Measurements from ENCODE around the gene GRHPR. TPM values are rescaled to one million over a fixed set of nuclear protein-coding genes. Genes with fewer than 3 reads are reported as not detected.
A peak's percentile ranks its signal among the peaks of the same experiment; 100 is the strongest.

Gene GRHPR
- total RNA-seq, 1 experiment from 2014 or later: 80.7 TPM

- peak overlapping the region; percentile 41; the same call in 1 of the 2 replicates for H3K27ac Mint-ChIP-seq
- H3K4me1 Mint-ChIP-seq: peaks cover 27% of the 10 kb centered on the region
- DNase-seq (ENCODE audit: low spot score): no peak
These were observed 14.0 kb downstream of the GRHPR start for GRCh38 chr9:37436540-37436939.

DNA sequence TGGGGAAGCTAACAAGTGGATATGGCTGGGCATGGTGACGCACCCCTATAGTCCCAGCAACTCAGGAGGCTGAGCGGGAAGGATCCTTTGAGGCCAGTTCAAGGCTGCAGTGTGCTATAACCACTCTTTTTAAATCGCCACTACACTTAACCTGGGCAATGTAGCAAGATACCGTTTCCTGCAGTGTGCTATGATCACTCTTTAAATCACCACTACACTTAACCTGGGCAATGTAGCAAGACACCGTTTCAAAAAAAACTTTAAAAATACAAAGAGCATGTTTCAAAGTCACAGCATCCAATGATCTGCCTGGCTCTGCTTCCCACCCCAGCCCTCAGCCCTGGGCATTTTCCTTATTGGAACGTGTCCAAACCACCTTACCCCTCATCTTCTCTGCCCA is 14.5 kb downstream of the GRHPR start:
- Mint-ChIP-seq H3K9me3 (no peaks in the 10 kb centered on the region), H3K36me3 (peaks cover 72% of the 10 kb centered on the region), H3K4me1 (peaks cover 27% of the 10 kb centered on the region), H3K27me3 (ENCODE audit: low read depth) (no peaks in the 10 kb centered on the region), H3K4me3 (no peak overlapping the region), H3K27ac (no peak overlapping the region)
- no peak for DNase-seq (ENCODE audit: low spot score)
- ChIA-PET CTCF (no interaction called here), POLR2A (no interaction called here)
- no peak for ATAC-seq
- TF ChIP-seq RELA (CRISPR knock-in tag; IDR thresholded peaks at IDR 0.05; ENCODE audit: borderline replicate concordance) (no peak), ZNF121 (CRISPR knock-in tag; IDR thresholded peaks at IDR 0.05) (peak; percentile 89)

More at GRCh38 chr9:37436540-37436939, 14.0 kb downstream of the GRHPR start:
- ATAC-seq: no peak
- no peak for TF ChIP-seq FOXJ3 (CRISPR knock-in tag; IDR thresholded peaks at IDR 0.05; ENCODE audit: borderline replicate concordance)
- H3K36me3 Mint-ChIP-seq: peaks cover 72% of the 10 kb centered on the region
- CTCF ChIA-PET: no interaction called here
- H3K4me3 Mint-ChIP-seq: no peak overlapping the region
- no peaks in the 10 kb centered on the region for H3K27me3 Mint-ChIP-seq (ENCODE audit: low read depth)
- POLR2A ChIA-PET: no interaction called here
- H3K9me3 Mint-ChIP-seq: no peaks in the 10 kb centered on the region

DNA sequence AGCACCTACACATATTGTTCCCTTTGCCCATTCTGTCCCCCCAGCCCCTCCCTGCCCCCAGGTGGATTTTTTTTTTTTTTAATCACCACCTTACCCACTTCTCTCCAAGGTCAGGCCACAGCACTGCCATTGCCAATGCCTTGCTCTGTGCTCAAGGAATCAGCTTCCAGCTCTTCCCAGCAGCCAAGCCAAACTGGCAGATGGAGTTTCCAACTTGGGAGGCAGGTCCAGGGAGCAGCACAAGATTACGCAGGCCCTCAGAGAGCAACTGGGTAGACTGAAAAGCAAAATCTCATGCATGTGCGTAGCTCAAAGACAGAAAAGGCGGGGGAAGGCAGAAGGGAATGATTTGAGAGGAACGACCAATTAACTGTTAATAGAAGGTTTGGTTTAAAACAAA is 15.1 kb downstream of the GRHPR start:
- POLR2A ChIA-PET: interaction anchor here (0.7 kb wide), 1 partner anchor 11 kb away, joined by 6 read pairs; no protein-coding TSS in a partner anchor
- Mint-ChIP-seq H3K36me3 (peaks cover 74% of the 10 kb centered on the region), H3K27ac (peak overlapping the region; percentile 74), H3K27me3 (ENCODE audit: low read depth) (no peaks in the 10 kb centered on the region), H3K4me1 (peaks cover 27% of the 10 kb centered on the region), H3K4me3 (no peak overlapping the region), H3K9me3 (no peaks in the 10 kb centered on the region)
- DNase-seq (ENCODE audit: low spot score): no peak
- no peak for TF ChIP-seq CBFB (CRISPR knock-in tag; IDR thresholded peaks at IDR 0.05; ENCODE audit: low read depth)
- no peak for ATAC-seq
- CTCF ChIA-PET: no interaction called here

DNA sequence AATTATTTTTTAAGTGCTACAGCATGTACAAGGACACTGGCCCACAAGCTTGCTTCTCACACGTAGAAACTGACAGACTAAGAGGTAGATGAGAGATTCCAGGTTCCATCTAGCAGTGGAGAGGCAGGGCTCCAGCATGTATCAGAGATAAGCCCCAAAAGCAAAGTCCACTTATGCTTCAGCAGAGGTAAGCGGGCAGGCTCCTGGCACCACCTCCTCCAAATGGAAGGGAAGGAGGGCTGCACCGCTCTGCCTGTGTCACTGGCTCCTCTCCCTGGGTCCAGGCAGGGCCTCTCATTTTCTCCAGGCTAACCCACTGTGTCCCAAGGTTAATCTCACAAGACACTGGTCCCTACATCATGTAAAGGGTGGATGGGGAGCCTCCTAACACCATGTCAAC is 15.9 kb downstream of the GRHPR start:
- no peaks in the 10 kb centered on the region for H3K27me3 Mint-ChIP-seq (ENCODE audit: low read depth)
- no peak for ATAC-seq
- no peak for DNase-seq (ENCODE audit: low spot score)
- POLR2A ChIA-PET: no interaction called here
- no peak overlapping the region for H3K27ac Mint-ChIP-seq
- H3K36me3 Mint-ChIP-seq: peaks cover 70% of the 10 kb centered on the region
- H3K4me3 Mint-ChIP-seq: no peak overlapping the region
- TF ChIP-seq KAT7 (CRISPR knock-in tag; IDR thresholded peaks at IDR 0.05; ENCODE audit: borderline replicate concordance) (no peak), NR3C1 (CRISPR knock-in tag; conservative IDR thresholded peaks at IDR 0.05; ENCODE audit: low read depth) (no peak), NR2C2 (CRISPR knock-in tag; IDR thresholded peaks at IDR 0.05) (no peak)
- CTCF ChIA-PET: no interaction called here
- no peaks in the 10 kb centered on the region for H3K9me3 Mint-ChIP-seq
- H3K4me1 Mint-ChIP-seq: peaks cover 20% of the 10 kb centered on the region

- Mint-ChIP-seq H3K27ac (peak overlapping the region; percentile 70; the same call in 1 of the 2 replicates), H3K27me3 (ENCODE audit: low read depth) (no peaks in the 10 kb centered on the region), H3K9me3 (no peaks in the 10 kb centered on the region), H3K4me1 (0 out of 2 replicates have a peak, but pooled peaks cover under 1% of the 10 kb centered on the region), H3K4me3 (no peak overlapping the region), H3K36me3 (peaks cover 49% of the 10 kb centered on the region)
- ATAC-seq (no peak), DNase-seq (ENCODE audit: low spot score) (no peak)
- ChIA-PET CTCF (no interaction called here), POLR2A (no interaction called here)
- TF ChIP-seq, protein P1, sequence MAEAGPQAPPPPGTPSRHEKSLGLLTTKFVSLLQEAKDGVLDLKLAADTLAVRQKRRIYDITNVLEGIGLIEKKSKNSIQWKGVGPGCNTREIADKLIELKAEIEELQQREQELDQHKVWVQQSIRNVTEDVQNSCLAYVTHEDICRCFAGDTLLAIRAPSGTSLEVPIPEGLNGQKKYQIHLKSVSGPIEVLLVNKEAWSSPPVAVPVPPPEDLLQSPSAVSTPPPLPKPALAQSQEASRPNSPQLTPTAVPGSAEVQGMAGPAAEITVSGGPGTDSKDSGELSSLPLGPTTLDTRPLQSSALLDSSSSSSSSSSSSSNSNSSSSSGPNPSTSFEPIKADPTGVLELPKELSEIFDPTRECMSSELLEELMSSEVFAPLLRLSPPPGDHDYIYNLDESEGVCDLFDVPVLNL (CRISPR knock-in tag; IDR thresholded peaks at IDR 0.05; ENCODE audit: borderline replicate concordance, low read depth): no peak
These were observed 19.4 kb downstream of the GRHPR start for GRCh38 chr9:37441776-37442370.

GRCh38 chr9:37442556-37442955 is 20.1 kb downstream of the GRHPR start:
- ChIA-PET CTCF (no interaction called here), POLR2A (no interaction called here)
- Mint-ChIP-seq H3K36me3 (peaks cover 44% of the 10 kb centered on the region), H3K27me3 (ENCODE audit: low read depth) (no peaks in the 10 kb centered on the region), H3K27ac (peak overlapping the region; percentile 70; the same call in 1 of the 2 replicates), H3K9me3 (no peaks in the 10 kb centered on the region), H3K4me1 (0 out of 2 replicates have a peak, but pooled peaks cover 5% of the 10 kb centered on the region), H3K4me3 (no peak overlapping the region)
- ATAC-seq (no peak), DNase-seq (ENCODE audit: low spot score) (no peak)
- no peak for TF ChIP-seq NFATC4 (CRISPR knock-in tag; IDR thresholded peaks at IDR 0.05)
- TF ChIP-seq ZNF396 (CRISPR knock-in tag; IDR thresholded peaks at IDR 0.05; ENCODE audit: borderline replicate concordance): no peak
- no peak for TF ChIP-seq PRRX2 (CRISPR knock-in tag; IDR thresholded peaks at IDR 0.05)
- TF ChIP-seq NR2C2 (CRISPR knock-in tag; IDR thresholded peaks at IDR 0.05): no peak
- TF ChIP-seq PRDM15 (CRISPR knock-in tag; IDR thresholded peaks at IDR 0.05): no peak
- TF ChIP-seq SMAD4 (CRISPR knock-in tag; IDR thresholded peaks at IDR 0.05): no peak
- TF ChIP-seq CREM (CRISPR knock-in tag; IDR thresholded peaks at IDR 0.05): no peak
- TF ChIP-seq SOX15 (CRISPR knock-in tag; IDR thresholded peaks at IDR 0.05): no peak
- TF ChIP-seq NR1H2 (CRISPR knock-in tag; IDR thresholded peaks at IDR 0.05): no peak
- no peak for TF ChIP-seq USF1 (CRISPR knock-in tag; IDR thresholded peaks at IDR 0.05)
- no peak for TF ChIP-seq ZNF219 (CRISPR knock-in tag; IDR thresholded peaks at IDR 0.05; ENCODE audit: borderline replicate concordance)
- TF ChIP-seq NFYB (CRISPR knock-in tag; conservative IDR thresholded peaks at IDR 0.05; ENCODE audit: low read depth): no peak

Measured in WTC11 (cell line).